GM18519 (cell line): ENCODE results near the gene MAST4.

ENCODE experiments used
- ATAC-seq: cut with Tn5 transposase; IDR thresholded peaks from one replicate; pipeline ENCODE4 v1.9.1; 2021; ENCODE audit warnings: mild to moderate bottlenecking, moderate library complexity; ENCODE audit not compliant: unreplicated experiment, low FRiP score

Gene MAST4

DNA sequence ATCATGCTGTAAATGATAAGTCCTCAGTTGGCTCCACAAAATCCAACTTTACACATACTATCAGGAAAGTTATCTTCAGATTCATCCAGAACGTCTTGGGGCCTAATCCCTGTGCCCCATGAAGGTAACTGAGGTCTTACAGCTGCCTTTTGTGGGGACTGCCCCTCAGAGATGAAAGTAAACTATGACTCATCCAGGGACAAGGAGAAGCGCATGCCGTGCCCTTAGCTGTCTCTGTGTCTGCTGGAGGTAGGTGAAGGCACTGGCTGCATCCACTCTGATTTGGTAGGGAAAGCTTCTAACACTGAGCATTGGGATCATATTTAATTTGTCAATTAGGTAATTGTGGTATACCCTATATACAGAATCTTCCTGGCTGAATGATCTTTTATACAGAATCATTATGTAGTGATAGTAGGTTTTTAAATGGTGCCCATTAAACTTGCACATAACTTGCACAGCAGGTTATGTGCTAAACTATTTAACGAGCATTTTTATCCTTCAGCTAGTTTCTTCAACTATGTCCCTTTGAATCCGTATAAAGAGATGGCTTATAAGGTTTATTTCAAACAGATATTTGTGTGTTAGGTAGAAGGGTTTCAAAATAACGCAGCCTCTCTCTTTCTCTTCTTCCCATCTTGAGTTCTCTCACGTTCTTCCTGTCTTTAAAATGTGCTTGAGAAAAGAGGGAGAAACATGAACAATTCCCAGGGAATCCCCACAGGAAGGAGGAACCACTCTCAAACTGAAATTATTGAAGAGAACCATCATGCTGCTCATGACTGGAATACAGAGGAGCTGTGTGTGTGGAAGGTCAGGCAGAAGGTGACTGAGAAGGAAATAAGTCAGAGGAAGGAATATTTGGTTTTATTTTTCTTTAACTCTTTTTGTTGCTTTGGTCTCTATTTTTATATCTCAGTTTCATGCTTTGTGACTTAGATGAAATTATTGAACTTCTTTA lies 349.5 kb downstream of the MAST4 start:
- peak; percentile 87 for ATAC-seq

- no peak for ATAC-seq
Observed at GRCh38 chr5:66947458-66947857, 351.3 kb downstream of the MAST4 start.

GRCh38 chr5:66949066-66949465 lies 352.9 kb downstream of the MAST4 start:
- ATAC-seq = no peak

DNA sequence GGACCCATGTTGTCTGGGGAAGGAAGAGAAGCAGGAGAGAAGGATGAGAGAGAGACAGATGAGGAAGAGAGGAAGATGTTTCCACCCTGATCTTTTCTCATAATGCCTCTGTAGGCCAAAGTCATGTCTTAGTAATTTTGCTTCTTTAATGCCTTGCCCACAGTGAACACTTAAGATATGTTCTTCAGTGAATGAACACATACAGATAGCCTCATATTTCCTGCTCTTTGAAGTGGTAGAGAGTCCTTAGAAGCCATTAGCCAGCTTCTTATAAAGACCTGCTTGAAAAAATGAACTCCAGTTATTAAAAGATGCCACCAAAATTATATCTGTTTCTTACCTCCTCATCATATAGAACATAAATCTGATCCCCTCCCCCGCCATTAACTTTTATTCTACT lies 356.0 kb downstream of the MAST4 start:
- ATAC-seq = no peak

GRCh38 chr5:66956439-66956838 lies 360.2 kb downstream of the MAST4 start:
- no peak for ATAC-seq

GRCh38 chr5:66958201-66958979 lies 362.2 kb downstream of the MAST4 start:
- no peak for ATAC-seq

GRCh38 chr5:66958980-66959641 lies 362.9 kb downstream of the MAST4 start:
- ATAC-seq = no peak

GRCh38 chr5:66959653-66960052 lies 363.5 kb downstream of the MAST4 start:
- ATAC-seq = no peak

DNA sequence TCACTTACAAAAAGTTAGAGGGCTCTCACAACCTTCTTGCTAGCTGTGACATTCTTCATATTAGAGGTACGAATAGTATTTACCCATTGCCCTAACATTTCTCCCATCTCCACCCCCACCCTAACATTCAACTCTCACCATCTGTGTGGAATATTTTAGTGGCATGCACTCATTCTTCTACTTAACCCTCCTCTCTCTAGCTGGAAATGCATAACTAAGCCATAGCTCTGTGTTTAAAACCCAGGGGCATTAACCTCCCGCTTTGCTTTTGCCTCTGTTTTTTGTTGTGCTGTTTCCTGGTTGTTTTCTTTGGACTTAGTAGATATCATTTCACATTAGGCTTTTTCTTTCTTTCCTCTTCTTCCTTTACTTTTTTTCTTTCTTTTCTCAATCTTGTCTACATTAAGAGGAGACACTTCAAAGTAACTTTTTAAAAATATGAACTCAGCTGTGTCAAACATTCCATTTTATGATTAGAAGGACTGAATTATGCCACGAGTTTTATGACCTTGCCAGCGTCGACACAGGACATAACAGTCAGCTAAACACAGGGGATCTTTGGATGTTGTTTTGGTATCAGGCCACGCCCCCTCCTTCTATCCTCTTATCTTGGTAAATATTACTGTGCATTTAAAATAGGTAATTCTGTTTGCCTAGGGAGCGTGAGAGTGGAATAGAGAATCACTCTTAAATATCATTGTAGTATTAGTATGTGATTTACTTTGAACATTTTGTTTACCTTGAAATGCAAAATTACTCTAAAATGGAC lies 364.4 kb downstream of the MAST4 start:
- ATAC-seq = no peak

DNA sequence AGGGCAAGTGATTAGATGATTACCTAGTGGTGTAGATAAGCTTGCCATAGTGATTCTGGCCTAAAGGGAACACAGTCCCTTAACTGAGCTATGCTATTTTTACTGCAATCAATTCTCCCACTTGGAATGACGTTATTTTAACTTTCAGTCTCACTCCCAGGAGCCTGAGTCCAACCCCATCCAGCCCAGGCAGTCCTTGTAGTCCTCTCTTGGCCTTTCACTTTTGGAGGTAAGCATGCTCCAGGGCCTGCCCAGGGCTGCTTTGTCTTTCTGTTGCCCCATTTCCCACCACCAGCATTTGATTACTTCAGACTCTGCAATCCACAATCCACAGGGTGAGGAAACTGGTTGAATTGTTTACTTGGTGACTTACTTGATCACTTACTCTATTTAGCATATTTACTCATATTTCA lies 367.4 kb downstream of the MAST4 start:
- no peak for ATAC-seq

DNA sequence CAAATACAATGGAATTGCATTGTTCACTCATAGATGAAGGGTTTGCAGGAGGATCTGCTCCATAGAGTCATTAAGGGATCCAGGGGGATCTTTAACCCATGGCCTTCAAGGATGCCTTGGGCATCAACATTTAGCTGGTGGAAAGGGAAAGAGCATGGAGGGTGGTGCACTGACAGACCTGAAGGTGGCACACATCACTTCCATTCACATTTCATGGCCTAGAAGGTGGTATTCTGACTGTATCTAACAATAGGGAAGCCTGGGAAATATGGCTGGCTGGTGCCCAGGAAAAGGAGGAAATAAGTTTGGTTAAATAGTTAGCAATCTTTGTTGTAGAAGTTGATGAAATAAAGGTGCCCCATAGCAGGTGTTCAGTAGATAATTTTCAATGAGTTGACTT lies 370.2 kb downstream of the MAST4 start:
- no peak for ATAC-seq

GRCh38 chr5:66967102-66967501 lies 370.9 kb downstream of the MAST4 start:
- no peak for ATAC-seq

DNA sequence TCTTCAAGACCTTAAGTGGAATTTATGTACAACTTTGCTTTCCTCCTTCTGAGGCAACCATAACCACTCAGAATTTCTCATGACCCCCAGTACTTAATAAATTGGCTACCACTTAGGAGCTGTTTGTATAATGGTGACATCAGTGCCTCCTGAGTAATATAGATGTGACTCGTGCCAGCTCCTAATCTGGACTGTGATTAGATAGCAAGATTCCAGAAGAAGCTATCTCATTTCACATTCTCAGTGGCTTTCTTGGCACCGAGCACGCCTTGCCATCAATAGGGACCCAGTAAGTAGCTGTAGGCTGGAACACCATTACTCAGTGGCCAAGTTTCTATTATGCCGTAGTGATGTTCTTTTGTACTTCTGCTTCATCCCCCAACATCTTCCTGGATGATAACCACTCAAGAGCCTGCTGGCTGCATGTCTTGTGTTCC lies 371.7 kb downstream of the MAST4 start:
- ATAC-seq = no peak

DNA sequence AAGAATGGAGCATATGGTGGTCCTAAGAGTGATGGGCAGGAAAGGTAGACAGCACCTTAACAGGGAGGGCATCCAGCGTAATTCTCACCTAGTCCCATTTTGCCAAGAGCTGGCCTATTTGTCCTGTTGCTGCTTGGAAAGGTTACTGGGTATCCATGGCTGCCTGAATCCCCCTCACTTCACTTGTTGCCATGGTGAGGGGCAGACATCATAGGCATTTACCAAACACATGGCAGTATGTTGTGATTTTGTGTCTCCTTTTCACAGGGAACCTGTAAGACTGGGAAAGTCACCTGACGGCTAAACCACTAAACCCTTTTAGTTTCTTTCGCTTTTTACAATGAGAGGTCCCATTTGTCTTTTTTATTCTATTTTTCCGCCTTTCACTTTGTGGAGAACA lies 373.3 kb downstream of the MAST4 start:
- ATAC-seq = no peak

- ATAC-seq = no peak
Observed at GRCh38 chr5:66969963-66970362, 373.8 kb downstream of the MAST4 start.

GRCh38 chr5:66972004-66972403 lies 375.8 kb downstream of the MAST4 start:
- no peak for ATAC-seq

- no peak for ATAC-seq
Observed at GRCh38 chr5:66974256-66974655, 378.1 kb downstream of the MAST4 start.

DNA sequence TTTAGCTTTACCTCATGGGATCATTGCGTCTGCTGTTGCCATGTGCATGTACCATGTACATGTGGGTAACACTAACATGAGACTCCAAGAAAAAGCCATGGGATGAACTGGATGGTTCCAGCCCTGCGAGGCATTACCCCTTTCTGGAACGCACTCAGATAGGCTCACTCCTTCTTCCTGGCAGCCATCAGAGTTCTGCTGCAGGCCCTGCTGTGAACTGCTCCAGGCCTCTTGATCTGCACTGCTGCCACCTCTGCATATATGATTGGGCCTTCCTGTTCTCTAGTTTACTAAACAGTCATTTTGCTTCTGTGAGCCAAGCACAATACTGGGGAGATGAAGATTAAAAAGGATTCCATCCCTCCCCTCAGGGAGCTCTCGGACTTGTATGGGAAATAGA lies 379.9 kb downstream of the MAST4 start:
- ATAC-seq = no peak

DNA sequence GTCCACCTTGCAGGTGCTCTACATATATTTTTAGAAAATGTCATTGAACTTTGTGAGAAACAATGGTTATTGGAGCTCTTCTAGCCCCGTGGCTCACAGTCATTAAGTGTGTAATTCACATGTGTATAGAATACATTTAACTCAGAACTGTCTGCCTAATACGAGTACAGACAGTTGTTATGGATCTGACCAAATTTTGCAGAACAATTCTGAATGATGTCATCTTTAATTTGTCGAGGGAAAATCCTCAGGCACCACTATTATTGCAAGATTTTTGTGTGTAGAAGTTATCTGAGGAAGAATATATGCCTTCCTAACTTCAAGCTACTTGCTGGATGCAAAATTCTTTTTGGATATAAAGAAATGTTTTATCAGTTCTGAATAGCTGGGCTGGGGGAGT lies 383.5 kb downstream of the MAST4 start:
- ATAC-seq = no peak
